ENCODE data around the gene OR5H1. TPM values are rescaled to one million over a fixed set of nuclear protein-coding genes. Genes with fewer than 3 reads are reported as not detected.
A peak's percentile ranks its signal among the peaks of the same experiment; 100 is the strongest.
"Not testable (repeated sequence)": the region's sequence is repeated elsewhere in the genome, so short reads cannot be mapped to it uniquely, and the experiment has no call there.

The OR5H1 gene
- total RNA-seq, 4 donors from 2014 or later = not detected

- DNase-seq = no peak
- H3K9me3 ChIP-seq = no peaks in the 10 kb centered on the region
- no peak for TF ChIP-seq POLR2A (IDR thresholded peaks at IDR 0.05)
- TF ChIP-seq, protein P1, sequence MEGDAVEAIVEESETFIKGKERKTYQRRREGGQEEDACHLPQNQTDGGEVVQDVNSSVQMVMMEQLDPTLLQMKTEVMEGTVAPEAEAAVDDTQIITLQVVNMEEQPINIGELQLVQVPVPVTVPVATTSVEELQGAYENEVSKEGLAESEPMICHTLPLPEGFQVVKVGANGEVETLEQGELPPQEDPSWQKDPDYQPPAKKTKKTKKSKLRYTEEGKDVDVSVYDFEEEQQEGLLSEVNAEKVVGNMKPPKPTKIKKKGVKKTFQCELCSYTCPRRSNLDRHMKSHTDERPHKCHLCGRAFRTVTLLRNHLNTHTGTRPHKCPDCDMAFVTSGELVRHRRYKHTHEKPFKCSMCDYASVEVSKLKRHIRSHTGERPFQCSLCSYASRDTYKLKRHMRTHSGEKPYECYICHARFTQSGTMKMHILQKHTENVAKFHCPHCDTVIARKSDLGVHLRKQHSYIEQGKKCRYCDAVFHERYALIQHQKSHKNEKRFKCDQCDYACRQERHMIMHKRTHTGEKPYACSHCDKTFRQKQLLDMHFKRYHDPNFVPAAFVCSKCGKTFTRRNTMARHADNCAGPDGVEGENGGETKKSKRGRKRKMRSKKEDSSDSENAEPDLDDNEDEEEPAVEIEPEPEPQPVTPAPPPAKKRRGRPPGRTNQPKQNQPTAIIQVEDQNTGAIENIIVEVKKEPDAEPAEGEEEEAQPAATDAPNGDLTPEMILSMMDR (IDR thresholded peaks at IDR 0.05) = no peak
- intact Hi-C loops (cut with DNase I) = no loop called here
- no peaks in the 10 kb centered on the region for H3K4me1 ChIP-seq
- no peaks in the 10 kb centered on the region for H3K36me3 ChIP-seq
- WGBS, 2 donors = 83 to 90% methylated on average over 4 of the region's 4 CpGs
- H3K4me3 ChIP-seq (replicated peaks in 1 of 3) = no peak overlapping the region
- H3K27ac ChIP-seq = no peak overlapping the region
- H3K27me3 ChIP-seq = no peaks in the 10 kb centered on the region
Observed at GRCh38 chr3:98109807-98110549, 20.5 kb upstream of the OR5H1 start.

DNA sequence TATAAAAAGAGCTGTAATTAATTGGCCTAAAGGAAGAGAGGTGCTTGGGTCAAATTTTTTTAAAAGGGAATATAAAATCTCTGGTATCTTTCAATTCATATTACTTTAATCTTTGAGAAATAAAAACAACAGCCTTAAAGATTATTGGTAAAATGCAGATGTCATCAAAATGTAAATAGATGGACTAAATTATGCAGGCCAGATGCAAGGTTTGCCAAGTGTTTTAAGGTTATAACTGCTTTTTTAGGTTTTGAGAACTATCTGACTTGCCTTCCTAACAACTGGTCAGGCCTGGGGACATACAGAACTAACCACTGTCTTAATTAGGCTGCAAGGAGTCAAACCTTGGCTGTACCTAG is 20.0 kb upstream of the OR5H1 start:
- Histone ChIP-seq H3K4me1 (no peaks in the 10 kb centered on the region), H3K27ac (no peak overlapping the region), H3K36me3 (no peaks in the 10 kb centered on the region), H3K4me3 (replicated peaks in 1 of 3) (no peak overlapping the region), H3K9me3 (no peaks in the 10 kb centered on the region), H3K27me3 (no peaks in the 10 kb centered on the region)
- DNase-seq = no peak
- TF ChIP-seq POLR2A (IDR thresholded peaks at IDR 0.05) = no peak
- TF ChIP-seq, protein P1 (IDR thresholded peaks at IDR 0.05) = no peak
- intact Hi-C loops (cut with DNase I) = no loop called here

GRCh38 chr3:98114264-98114663 is 16.3 kb upstream of the OR5H1 start:
- no peak overlapping the region for H3K27ac ChIP-seq
- TF ChIP-seq, protein P1 (IDR thresholded peaks at IDR 0.05) = no peak
- no peak for TF ChIP-seq POLR2A (IDR thresholded peaks at IDR 0.05)
- no peaks in the 10 kb centered on the region for H3K9me3 ChIP-seq
- H3K36me3 ChIP-seq = no peaks in the 10 kb centered on the region
- WGBS, 2 donors = 65 to 72% methylated on average over 3 of the region's 3 CpGs
- no peaks in the 10 kb centered on the region for H3K27me3 ChIP-seq
- no peaks in the 10 kb centered on the region for H3K4me1 ChIP-seq
- intact Hi-C loops (cut with DNase I) = no loop called here
- no peak overlapping the region for H3K4me3 ChIP-seq (replicated peaks in 1 of 3)
- DNase-seq = no peak

DNA sequence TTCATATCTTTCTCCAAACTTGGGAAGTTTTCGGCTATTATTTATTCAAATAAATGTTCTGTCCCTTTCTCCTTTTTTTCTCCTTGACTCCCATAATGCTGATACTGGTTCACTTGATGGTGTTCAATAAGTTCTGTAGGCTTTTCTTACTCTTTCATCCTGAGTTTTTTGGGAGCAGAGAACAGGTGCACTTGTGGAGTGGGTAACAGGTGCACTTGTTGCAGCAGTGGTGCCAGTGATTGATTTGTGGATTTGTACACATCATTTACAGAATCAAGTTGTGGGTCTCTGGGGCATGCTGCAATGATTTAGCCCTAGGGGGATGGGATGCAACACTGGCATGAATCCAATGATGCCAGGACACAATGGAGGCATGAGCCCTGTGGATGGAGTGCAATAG is 14.8 kb upstream of the OR5H1 start:
- Histone ChIP-seq H3K9me3 (no peaks in the 10 kb centered on the region), H3K36me3 (no peaks in the 10 kb centered on the region), H3K4me1 (no peaks in the 10 kb centered on the region), H3K27ac (no peak overlapping the region), H3K27me3 (no peaks in the 10 kb centered on the region), H3K4me3 (replicated peaks in 1 of 3) (no peak overlapping the region)
- no peak for DNase-seq
- 98 to 100% methylated on average over 1 of the region's 1 CpG for WGBS, 2 donors
- intact Hi-C loops (cut with DNase I) = no loop called here
- TF ChIP-seq, protein P1 (IDR thresholded peaks at IDR 0.05) = no peak
- no peak for TF ChIP-seq POLR2A (IDR thresholded peaks at IDR 0.05)

GRCh38 chr3:98136631-98137030 is 6.1 kb downstream of the OR5H1 start:
- TF ChIP-seq POLR2A (IDR thresholded peaks at IDR 0.05) = no peak
- TF ChIP-seq, protein P1 (IDR thresholded peaks at IDR 0.05) = no peak
- H3K9me3 ChIP-seq = no peaks in the 10 kb centered on the region
- H3K4me3 ChIP-seq (replicated peaks in 1 of 3) = no peak overlapping the region
- H3K27me3 ChIP-seq = no peaks in the 10 kb centered on the region
- peak; percentile 17 to 23 for DNase-seq
- H3K36me3 ChIP-seq = no peaks in the 10 kb centered on the region
- H3K27ac ChIP-seq = no peak overlapping the region
- no peaks in the 10 kb centered on the region for H3K4me1 ChIP-seq
- intact Hi-C loops (cut with DNase I) = no loop called here
- WGBS, 2 donors = 51 to 56% methylated on average over 3 of the region's 3 CpGs

- intact Hi-C loops (cut with DNase I); H3K9me3 ChIP-seq; H3K27ac ChIP-seq; H3K4me1 ChIP-seq; H3K27me3 ChIP-seq; H3K4me3 ChIP-seq (replicated peaks in 1 of 3); H3K36me3 ChIP-seq; DNase-seq: not testable (repeated sequence)
- 88 to 92% methylated on average over 23 of the region's 23 CpGs for WGBS, 2 donors
Observed at GRCh38 chr3:98137826-98138557, 7.5 kb downstream of the OR5H1 start.
